HFFc6 (cell line): ENCODE results near the gene CD300H. TPM values are rescaled to one million over a fixed set of nuclear protein-coding genes. Genes with fewer than 3 reads are reported as not detected.

Experiments
- DNase-seq: peaks from one replicate; pipeline ENCODE4 v3.0.0-alpha.2; 2018
- H3K27ac Mint-ChIP-seq: 2 replicates; pipeline ENCODE4 v1.8.0; 2020; ENCODE audit warnings: mild to moderate bottlenecking, mixed read lengths
- H3K27me3 Mint-ChIP-seq: 2 replicates; pipeline ENCODE4 v1.8.0; 2021; ENCODE audit warnings: mild to moderate bottlenecking, moderate library complexity, mixed read lengths; ENCODE audit not compliant: insufficient read depth
- H3K36me3 Mint-ChIP-seq: 2 replicates; pipeline ENCODE4 v1.8.0; 2021; ENCODE audit warnings: low read depth, mixed read lengths
- H3K4me1 Mint-ChIP-seq: 2 replicates; pipeline ENCODE4 v1.8.0; 2020; ENCODE audit warnings: low read depth, mixed read lengths
- H3K4me3 Mint-ChIP-seq: 2 replicates; pipeline ENCODE4 v1.8.0; 2020; ENCODE audit warnings: mild to moderate bottlenecking, moderate library complexity, mixed read lengths
- H3K9me3 Mint-ChIP-seq: 2 replicates; pipeline ENCODE4 v1.8.0; 2020; ENCODE audit warnings: mild to moderate bottlenecking, mixed read lengths
- total RNA-seq, 6 experiments: library from RNA; stranded (reverse); fragmentation: NEBNext Ultra II Directional; extraction: Animal tissue kit (Norgen Biotek cat#: 25700); gene quantifications; 2 replicates in 1 of 6; 3 replicates in 5 of 6; pipeline ENCODE4 v1.2.3, GENCODE V29; 2021
- TF ChIP-seq, protein P1 (sequence below): fragments of 200-600 bp; sonication (generic); IDR thresholded peaks from 2 replicates; pipeline ENCODE4 v1.5.0; 2021; ENCODE audit warnings: antibody characterized with exemption, mild to moderate bottlenecking

The CD300H gene
- total RNA-seq, 6 experiments from 2014 or later = not detected

DNA sequence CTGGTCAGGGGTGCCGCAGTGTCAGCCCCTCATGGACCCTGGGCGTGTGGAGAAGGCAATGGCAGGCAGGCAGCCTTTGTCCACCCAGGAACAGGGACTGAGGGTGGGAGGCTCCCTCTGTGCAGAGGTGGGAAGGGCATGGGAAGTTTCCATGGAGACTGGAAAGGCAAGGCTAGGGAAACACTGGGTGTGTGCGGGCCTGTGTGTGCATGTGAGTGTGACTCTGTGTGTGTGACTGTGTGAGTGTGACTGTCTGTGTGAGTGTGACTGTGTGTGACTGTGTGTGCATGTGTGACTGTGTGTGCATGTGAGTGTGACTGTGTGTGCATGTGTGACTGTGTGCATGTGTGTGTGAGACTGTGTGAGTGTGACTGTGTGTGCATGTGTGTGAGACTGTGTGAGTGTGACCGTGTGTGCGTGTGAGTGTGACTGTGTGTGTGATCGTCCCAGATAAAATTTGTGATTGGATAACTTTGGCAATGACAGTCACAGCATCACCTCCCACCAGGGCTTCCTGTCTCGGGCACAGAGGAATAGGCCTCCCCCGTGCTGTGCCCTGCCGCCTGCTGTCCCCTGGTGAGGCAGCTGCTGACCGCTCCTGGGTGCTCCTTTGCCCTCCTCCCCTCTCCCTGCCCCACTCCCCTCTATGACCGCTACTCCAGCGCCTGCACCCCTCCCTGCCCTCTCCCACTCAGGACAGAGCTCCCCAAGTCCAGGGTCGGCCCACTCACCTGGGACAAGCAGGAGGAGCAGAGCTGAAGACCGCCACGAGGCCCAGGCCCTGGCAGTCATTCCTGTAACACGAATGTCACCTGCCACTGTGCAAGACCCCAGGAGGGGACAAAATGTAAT, 22.1 kb downstream of the CD300H start:
- Mint-ChIP-seq H3K27me3 (peaks cover 7% of the 10 kb centered on the region), H3K27ac (no peak overlapping the region)
- no peak for DNase-seq

GRCh38 chr17:74543891-74544760, 23.2 kb downstream of the CD300H start:
- no peak for DNase-seq
- H3K36me3 Mint-ChIP-seq = peaks cover 18% of the 10 kb centered on the region
- no peak overlapping the region for H3K27ac Mint-ChIP-seq
- TF ChIP-seq, protein P1, sequence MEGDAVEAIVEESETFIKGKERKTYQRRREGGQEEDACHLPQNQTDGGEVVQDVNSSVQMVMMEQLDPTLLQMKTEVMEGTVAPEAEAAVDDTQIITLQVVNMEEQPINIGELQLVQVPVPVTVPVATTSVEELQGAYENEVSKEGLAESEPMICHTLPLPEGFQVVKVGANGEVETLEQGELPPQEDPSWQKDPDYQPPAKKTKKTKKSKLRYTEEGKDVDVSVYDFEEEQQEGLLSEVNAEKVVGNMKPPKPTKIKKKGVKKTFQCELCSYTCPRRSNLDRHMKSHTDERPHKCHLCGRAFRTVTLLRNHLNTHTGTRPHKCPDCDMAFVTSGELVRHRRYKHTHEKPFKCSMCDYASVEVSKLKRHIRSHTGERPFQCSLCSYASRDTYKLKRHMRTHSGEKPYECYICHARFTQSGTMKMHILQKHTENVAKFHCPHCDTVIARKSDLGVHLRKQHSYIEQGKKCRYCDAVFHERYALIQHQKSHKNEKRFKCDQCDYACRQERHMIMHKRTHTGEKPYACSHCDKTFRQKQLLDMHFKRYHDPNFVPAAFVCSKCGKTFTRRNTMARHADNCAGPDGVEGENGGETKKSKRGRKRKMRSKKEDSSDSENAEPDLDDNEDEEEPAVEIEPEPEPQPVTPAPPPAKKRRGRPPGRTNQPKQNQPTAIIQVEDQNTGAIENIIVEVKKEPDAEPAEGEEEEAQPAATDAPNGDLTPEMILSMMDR = no peak
- no peaks in the 10 kb centered on the region for H3K4me1 Mint-ChIP-seq
- H3K4me3 Mint-ChIP-seq = no peak overlapping the region
- H3K27me3 Mint-ChIP-seq = peaks cover 6% of the 10 kb centered on the region
- peaks cover 85% of the 10 kb centered on the region for H3K9me3 Mint-ChIP-seq

More for the DNA sequence above, 22.1 kb downstream of the CD300H start:
- TF ChIP-seq, protein P1 = no peak
- Mint-ChIP-seq H3K36me3 (peaks cover 13% of the 10 kb centered on the region), H3K4me1 (no peaks in the 10 kb centered on the region), H3K4me3 (no peak overlapping the region), H3K9me3 (peaks cover 82% of the 10 kb centered on the region)

GRCh38 chr17:74543406-74543805, 23.9 kb downstream of the CD300H start:
- Mint-ChIP-seq H3K27ac (no peak overlapping the region), H3K4me3 (no peak overlapping the region), H3K9me3 (peaks cover 81% of the 10 kb centered on the region), H3K27me3 (peaks cover 2% of the 10 kb centered on the region; the same call in 1 of the 2 replicates), H3K4me1 (no peaks in the 10 kb centered on the region), H3K36me3 (peaks cover 16% of the 10 kb centered on the region)
- TF ChIP-seq, protein P1 = no peak
- no peak for DNase-seq

- TF ChIP-seq, protein P1 = no peak
- DNase-seq = no peak
- no peak overlapping the region for H3K27ac Mint-ChIP-seq
- peaks cover 75% of the 10 kb centered on the region for H3K9me3 Mint-ChIP-seq
- H3K4me3 Mint-ChIP-seq = no peak overlapping the region
- H3K4me1 Mint-ChIP-seq = no peaks in the 10 kb centered on the region
- H3K36me3 Mint-ChIP-seq = peaks cover 11% of the 10 kb centered on the region
- no peaks in the 10 kb centered on the region; the same call in 1 of the 2 replicates for H3K27me3 Mint-ChIP-seq
Observed at GRCh38 chr17:74542727-74543383, 24.5 kb downstream of the CD300H start.

GRCh38 chr17:74542166-74542565, 25.1 kb downstream of the CD300H start:
- TF ChIP-seq, protein P1 = no peak
- no peak overlapping the region for H3K27ac Mint-ChIP-seq
- H3K9me3 Mint-ChIP-seq = peaks cover 69% of the 10 kb centered on the region
- peaks cover 11% of the 10 kb centered on the region for H3K36me3 Mint-ChIP-seq
- no peaks in the 10 kb centered on the region for H3K4me1 Mint-ChIP-seq
- peaks cover 3% of the 10 kb centered on the region; the same call in 1 of the 2 replicates for H3K27me3 Mint-ChIP-seq
- no peak for DNase-seq
- H3K4me3 Mint-ChIP-seq = no peak overlapping the region
